ENCODE results near the gene PIGS. TPM values are rescaled to one million over a fixed set of nuclear protein-coding genes. Genes with fewer than 3 reads are reported as not detected.

Gene PIGS
- polyA plus RNA-seq, 3 donors, result 59.4 to 87.5 (median 84.9) TPM

GRCh38 chr17:28567604-28568003 is 3.7 kb downstream of the PIGS start:
- Histone ChIP-seq H3K27ac (ENCODE audit: low read depth in 1 of 2, low read length in 2 of 2) (peak overlapping the region in 1 of 2 donors; percentile 27), H3K9ac (ENCODE audit: insufficient read depth, low read length, poor library complexity, severe bottlenecking) (no peak overlapping the region), H3K36me3 (replicated peaks in 1 of 2; ENCODE audit: control insufficient read depth in 1 of 2, insufficient read depth in 2 of 2, low read length in 2 of 2) (peaks cover 15 to 16% of the 10 kb centered on the region in 2 donors), H3K4me2 (replicated peaks; ENCODE audit: extremely low read depth, low read length, poor library complexity, severe bottlenecking) (no peak overlapping the region), H4K20me1 (ENCODE audit: insufficient read depth, low read length) (peaks cover 34% of the 10 kb centered on the region), H3K4me1 (ENCODE audit: control insufficient read depth in 1 of 2, insufficient read depth in 2 of 2, low read length in 2 of 2) (peaks cover 34 to 49% of the 10 kb centered on the region in 2 donors), H2AFZ (ENCODE audit: insufficient read depth, low read depth, low read length, poor library complexity, severe bottlenecking) (no peak overlapping the region), H3K9me3 (replicated peaks in 1 of 2; ENCODE audit: control insufficient read depth in 1 of 2, insufficient read depth in 1 of 2, low read length in 2 of 2) (no peaks in the 10 kb centered on the region), H3K4me3 (replicated peaks in 1 of 3; ENCODE audit: low read depth in 2 of 3, low read length in 3 of 3) (no peak overlapping the region), H3K79me2 (ENCODE audit: insufficient read depth, low read length) (peaks cover 64% of the 10 kb centered on the region), H3K27me3 (ENCODE audit: control insufficient read depth in 2 of 2, insufficient read depth in 2 of 2, low read length in 2 of 2) (no peaks in the 10 kb centered on the region)
- no peak for TF ChIP-seq CTCF (IDR thresholded peaks at IDR 0.05)
- peak overlapping the region; percentile 42 to 44 for H3K4me3 Mint-ChIP-seq
- H3K27ac Mint-ChIP-seq, result peak overlapping the region; percentile 46 to 91 (median 84)
- H3K36me3 Mint-ChIP-seq, result peaks cover 23 to 32% of the 10 kb centered on the region in 2 donors
- intact Hi-C loops (cut with micrococcal nuclease), result no loop called here
- no peaks in the 10 kb centered on the region for H3K27me3 Mint-ChIP-seq (ENCODE audit: low read depth in 3 of 3)
- H3K9me3 Mint-ChIP-seq, result peaks cover 0 to 2% (median 0%) of the 10 kb centered on the region in 7 donors
- peak; percentile 49 to 76 (median 73) for DNase-seq
- peaks cover 42% of the 10 kb centered on the region for H3K4me1 Mint-ChIP-seq
- 0% methylated on average over 1 of the region's 3 CpGs for WGBS (ENCODE audit: insufficient coverage)

- no peak overlapping the region for H3K4me3 Mint-ChIP-seq
- Histone ChIP-seq H4K20me1 (ENCODE audit: insufficient read depth, low read length) (peaks cover 33% of the 10 kb centered on the region), H3K9ac (ENCODE audit: insufficient read depth, low read length, poor library complexity, severe bottlenecking) (no peak overlapping the region), H3K36me3 (replicated peaks in 1 of 2; ENCODE audit: control insufficient read depth in 1 of 2, insufficient read depth in 2 of 2, low read length in 2 of 2) (peaks cover 41 to 54% of the 10 kb centered on the region in 2 donors), H3K4me1 (ENCODE audit: control insufficient read depth in 1 of 2, insufficient read depth in 2 of 2, low read length in 2 of 2) (peaks cover 17 to 19% of the 10 kb centered on the region in 2 donors), H3K27me3 (ENCODE audit: control insufficient read depth in 2 of 2, insufficient read depth in 2 of 2, low read length in 2 of 2) (no peaks in the 10 kb centered on the region), H3K27ac (ENCODE audit: low read depth in 1 of 2, low read length in 2 of 2) (no peak overlapping the region), H3K4me2 (replicated peaks; ENCODE audit: extremely low read depth, low read length, poor library complexity, severe bottlenecking) (no peak overlapping the region), H3K79me2 (ENCODE audit: insufficient read depth, low read length) (peaks cover 36% of the 10 kb centered on the region), H2AFZ (ENCODE audit: insufficient read depth, low read depth, low read length, poor library complexity, severe bottlenecking) (no peak overlapping the region), H3K9me3 (replicated peaks in 1 of 2; ENCODE audit: control insufficient read depth in 1 of 2, insufficient read depth in 1 of 2, low read length in 2 of 2) (no peaks in the 10 kb centered on the region), H3K4me3 (replicated peaks in 1 of 3; ENCODE audit: low read depth in 2 of 3, low read length in 3 of 3) (no peak overlapping the region)
- TF ChIP-seq CTCF (IDR thresholded peaks at IDR 0.05), result no peak
- no CpG with 5 or more reads among the region's 3 CpGs for WGBS (ENCODE audit: insufficient coverage)
- DNase-seq, result no peak
- peaks cover 17% of the 10 kb centered on the region for H3K4me1 Mint-ChIP-seq
- intact Hi-C loops (cut with micrococcal nuclease), result no loop called here
- H3K36me3 Mint-ChIP-seq, result peaks cover 49 to 70% of the 10 kb centered on the region in 2 donors
- no peak overlapping the region for H3K27ac Mint-ChIP-seq
- H3K9me3 Mint-ChIP-seq, result peaks cover 0 to 2% (median 0%) of the 10 kb centered on the region in 7 donors
- H3K27me3 Mint-ChIP-seq (ENCODE audit: low read depth in 3 of 3), result no peaks in the 10 kb centered on the region
Observed at GRCh38 chr17:28563475-28563874, 7.8 kb downstream of the PIGS start.

Data from CD14-positive monocyte (primary cell).